Uterus (tissue), 4 donors: ENCODE measurements around the gene HARBI1. TPM values are rescaled to one million over a fixed set of nuclear protein-coding genes. Genes with fewer than 3 reads are reported as not detected.

Experiments used
- DNase-seq, 2 donors: peaks; one replicate each; pipeline ENCODE4 v3.0.0-alpha.2; 2019 to 2020
- H3K27ac ChIP-seq, 2 donors: fragments of 200-600 bp; sonication (generic); 1 replicate in 1 of 2; 2 replicates in 1 of 2; pipeline ENCODE4 v1.5.1; 2016 to 2018
- H3K27me3 ChIP-seq, 2 donors: fragments of 200-600 bp; sonication (generic); one replicate each; pipeline ENCODE4 v1.5.1; 2018 to 2019; ENCODE audit warnings: control low read depth in 1 of 2
- H3K36me3 ChIP-seq, 2 donors: fragments of 200-600 bp; sonication (generic); one replicate each; pipeline ENCODE4 v1.5.1; 2019; ENCODE audit warnings: control low read depth in 1 of 2
- H3K4me1 ChIP-seq, 2 donors: fragments of 200-600 bp; sonication (generic); one replicate each; pipeline ENCODE4 v1.5.1; 2018 to 2019; ENCODE audit warnings: control low read depth in 1 of 2
- H3K4me3 ChIP-seq, 2 donors: fragments of 200-600 bp; sonication (generic); 1 replicate in 1 of 2; 2 replicates in 1 of 2; pipeline ENCODE4 v1.5.1; 2018 to 2019; ENCODE audit warnings: mild to moderate bottlenecking in 1 of 2
- H3K9me3 ChIP-seq, 2 donors: fragments of 200-600 bp; sonication (generic); one replicate each; pipeline ENCODE4 v1.5.1; 2019; ENCODE audit warnings: control low read depth in 1 of 2
- CTCF ChIP-seq, 4 experiments: fragments of 200-600 bp in 2 of 4; fragments of 450-650 bp in 2 of 4; sonication (generic) in 2 of 4; IDR thresholded peaks; one replicate each; pipeline ENCODE4 v1.5.1; 2016 to 2019; ENCODE audit warnings: antibody characterized with exemption in 4 of 4, mild to moderate bottlenecking in 2 of 4, moderate library complexity in 1 of 4
- POLR2A ChIP-seq, 2 donors: fragments of 450-650 bp; IDR thresholded peaks; one replicate each; pipeline ENCODE4 v1.6.1; 2016; ENCODE audit warnings: antibody characterized with exemption in 2 of 2, mild to moderate bottlenecking in 1 of 2, moderate library complexity in 1 of 2
- intact Hi-C: fragments of 100-400 bp; cut with DNase I; formaldehyde crosslinking; loops from one replicate; pipeline ENCODE4 v1.15.1; 2023; ENCODE audit warnings: low total_unique reads
- total RNA-seq, 4 donors: library from RNA; depleted of rRNA in 3 of 4; stranded (reverse); fragments of >200 nt in 3 of 4; gene quantifications; one replicate each; pipeline versions ENCODE4 v1.1.0 to v1.2.4, GENCODE V29; 2014 to 2023
- donor health status: DM: yes; HTN: yes; CAD: no.

The HARBI1 gene
- total RNA-seq, 4 donors from 2014 or later = 0.77 to 5.0 (median 2.8) TPM

GRCh38 chr11:46601129-46601528, 15.9 kb downstream of the HARBI1 start:
- H3K27ac ChIP-seq = peak overlapping the region; percentile 63 to 78
- intact Hi-C loops = no loop called here

GRCh38 chr11:46600194-46600960, 16.6 kb downstream of the HARBI1 start:
- TF ChIP-seq CTCF (IDR thresholded peaks at IDR 0.05) (no peak), POLR2A (IDR thresholded peaks at IDR 0.05) (no peak)
- H3K27ac ChIP-seq = peak overlapping the region; percentile 63 to 78
- no peaks in the 10 kb centered on the region for H3K27me3 ChIP-seq
- H3K4me1 ChIP-seq = peaks cover 0 to 4% of the 10 kb centered on the region in 2 donors
- no peaks in the 10 kb centered on the region for H3K36me3 ChIP-seq
- no peak for DNase-seq
- no peaks in the 10 kb centered on the region for H3K9me3 ChIP-seq
- H3K4me3 ChIP-seq = no peak overlapping the region
- intact Hi-C loops = no loop called here

More at GRCh38 chr11:46601129-46601528, 15.9 kb downstream of the HARBI1 start:
- TF ChIP-seq POLR2A (IDR thresholded peaks at IDR 0.05) (no peak), CTCF (IDR thresholded peaks at IDR 0.05) (no peak)
- Histone ChIP-seq H3K9me3 (no peaks in the 10 kb centered on the region), H3K36me3 (no peaks in the 10 kb centered on the region), H3K27me3 (no peaks in the 10 kb centered on the region), H3K4me1 (peaks cover 0 to 4% of the 10 kb centered on the region in 2 donors), H3K4me3 (no peak overlapping the region)
- no peak for DNase-seq

GRCh38 chr11:46599340-46600193, 17.5 kb downstream of the HARBI1 start:
- Histone ChIP-seq H3K9me3 (no peaks in the 10 kb centered on the region), H3K4me1 (peaks cover 0 to 4% of the 10 kb centered on the region in 2 donors), H3K27me3 (no peaks in the 10 kb centered on the region), H3K36me3 (no peaks in the 10 kb centered on the region), H3K4me3 (no peak overlapping the region), H3K27ac (peak overlapping the region; percentile 63 to 78)
- DNase-seq = peak; percentile 30 to 39
- TF ChIP-seq CTCF (IDR thresholded peaks at IDR 0.05) (no peak), POLR2A (IDR thresholded peaks at IDR 0.05) (no peak)
- intact Hi-C loops = no loop called here

GRCh38 chr11:46597609-46598219, 19.3 kb downstream of the HARBI1 start:
- DNase-seq = no peak
- H3K4me3 ChIP-seq = no peak overlapping the region
- intact Hi-C loops = no loop called here
- peaks cover 1 to 4% of the 10 kb centered on the region in 2 donors for H3K4me1 ChIP-seq
- H3K9me3 ChIP-seq = no peaks in the 10 kb centered on the region
- no peaks in the 10 kb centered on the region for H3K36me3 ChIP-seq
- TF ChIP-seq POLR2A (IDR thresholded peaks at IDR 0.05) (no peak), CTCF (IDR thresholded peaks at IDR 0.05) (no peak)
- no peaks in the 10 kb centered on the region for H3K27me3 ChIP-seq
- no peak overlapping the region for H3K27ac ChIP-seq
